HFF-Myc (cell line): ENCODE results near the gene PTGDS.

Experiments used
- DNase-seq: peaks from one replicate; pipeline ENCODE4 v3.0.0-alpha.2; 2011; ENCODE audit warnings: low read depth; ENCODE audit errors: extremely low read depth
- H3K4me3 ChIP-seq: replicated peaks from 2 replicates; pipeline ENCODE4 v1.5.1; 2011; ENCODE audit warnings: low read depth, mild to moderate bottlenecking, control low read depth, low read length
- TF ChIP-seq, protein P1 (sequence below): IDR thresholded peaks from 2 replicates; pipeline ENCODE4 v1.5.1; 2012; ENCODE audit warnings: mild to moderate bottlenecking, low read depth, low read length, control low read depth; ENCODE audit errors: missing control alignments

The PTGDS gene

DNA sequence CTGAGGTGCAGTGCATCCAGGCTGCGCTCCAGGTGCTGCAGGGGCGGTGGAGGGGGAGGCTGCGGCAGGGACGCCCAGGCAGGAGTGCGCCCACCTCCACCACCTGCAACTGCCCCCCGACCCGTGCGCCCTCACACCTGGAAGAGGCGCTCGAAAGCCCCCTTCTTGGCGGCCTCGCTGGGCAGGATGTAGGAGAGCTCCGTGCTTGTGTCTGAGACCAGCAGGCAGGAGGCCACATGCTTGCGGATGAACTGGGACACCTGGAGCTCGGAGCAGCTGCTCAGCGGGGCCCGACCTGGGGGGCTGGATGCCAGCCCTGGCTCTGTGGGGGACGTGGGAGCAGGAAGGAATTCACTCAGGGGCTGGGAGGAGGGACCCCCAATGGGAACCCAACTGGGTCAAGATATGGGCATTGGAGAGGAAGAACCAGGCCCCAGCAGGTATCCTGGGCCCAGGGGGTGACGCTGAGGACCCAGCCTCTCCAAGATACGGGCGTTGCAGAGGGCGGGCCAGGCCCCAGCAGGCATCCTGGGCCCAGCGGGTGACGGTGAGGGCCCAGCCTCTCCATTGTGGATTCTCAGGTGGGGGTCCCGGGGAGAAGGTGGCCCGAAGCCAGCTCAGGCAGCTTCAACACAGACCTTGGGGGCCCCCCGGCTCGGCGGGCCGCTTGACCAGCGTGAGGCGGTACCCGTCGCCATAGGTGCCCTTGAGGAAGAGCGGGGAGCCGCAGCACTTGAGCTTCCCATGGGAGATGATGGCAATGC, 37.7 kb downstream of the PTGDS start:
- TF ChIP-seq, protein P1, sequence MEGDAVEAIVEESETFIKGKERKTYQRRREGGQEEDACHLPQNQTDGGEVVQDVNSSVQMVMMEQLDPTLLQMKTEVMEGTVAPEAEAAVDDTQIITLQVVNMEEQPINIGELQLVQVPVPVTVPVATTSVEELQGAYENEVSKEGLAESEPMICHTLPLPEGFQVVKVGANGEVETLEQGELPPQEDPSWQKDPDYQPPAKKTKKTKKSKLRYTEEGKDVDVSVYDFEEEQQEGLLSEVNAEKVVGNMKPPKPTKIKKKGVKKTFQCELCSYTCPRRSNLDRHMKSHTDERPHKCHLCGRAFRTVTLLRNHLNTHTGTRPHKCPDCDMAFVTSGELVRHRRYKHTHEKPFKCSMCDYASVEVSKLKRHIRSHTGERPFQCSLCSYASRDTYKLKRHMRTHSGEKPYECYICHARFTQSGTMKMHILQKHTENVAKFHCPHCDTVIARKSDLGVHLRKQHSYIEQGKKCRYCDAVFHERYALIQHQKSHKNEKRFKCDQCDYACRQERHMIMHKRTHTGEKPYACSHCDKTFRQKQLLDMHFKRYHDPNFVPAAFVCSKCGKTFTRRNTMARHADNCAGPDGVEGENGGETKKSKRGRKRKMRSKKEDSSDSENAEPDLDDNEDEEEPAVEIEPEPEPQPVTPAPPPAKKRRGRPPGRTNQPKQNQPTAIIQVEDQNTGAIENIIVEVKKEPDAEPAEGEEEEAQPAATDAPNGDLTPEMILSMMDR, result no peak

DNA sequence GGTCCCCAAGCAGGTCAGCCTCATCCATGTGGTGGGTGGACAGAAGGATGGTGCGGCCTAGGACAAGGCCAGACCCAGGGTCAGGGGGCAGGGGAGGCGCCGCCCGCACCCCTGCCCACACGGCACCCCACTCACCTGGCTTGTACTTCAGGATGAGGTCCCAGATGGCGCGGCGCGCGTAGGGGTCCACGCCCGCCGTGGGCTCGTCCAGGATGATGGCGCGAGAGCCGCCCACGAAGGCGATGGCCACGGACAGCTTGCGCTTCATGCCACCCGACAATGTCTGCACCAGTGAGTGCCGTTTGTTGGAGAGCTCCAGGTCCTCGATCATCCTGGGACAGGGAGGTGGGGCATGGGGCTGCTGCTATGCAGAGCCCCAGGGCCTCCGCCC, 38.2 kb downstream of the PTGDS start:
- TF ChIP-seq, protein P1, result no peak
- no peak overlapping the region for H3K4me3 ChIP-seq

More for the DNA sequence above, 37.7 kb downstream of the PTGDS start:
- H3K4me3 ChIP-seq, result no peak overlapping the region
- DNase-seq, result no peak

DNA sequence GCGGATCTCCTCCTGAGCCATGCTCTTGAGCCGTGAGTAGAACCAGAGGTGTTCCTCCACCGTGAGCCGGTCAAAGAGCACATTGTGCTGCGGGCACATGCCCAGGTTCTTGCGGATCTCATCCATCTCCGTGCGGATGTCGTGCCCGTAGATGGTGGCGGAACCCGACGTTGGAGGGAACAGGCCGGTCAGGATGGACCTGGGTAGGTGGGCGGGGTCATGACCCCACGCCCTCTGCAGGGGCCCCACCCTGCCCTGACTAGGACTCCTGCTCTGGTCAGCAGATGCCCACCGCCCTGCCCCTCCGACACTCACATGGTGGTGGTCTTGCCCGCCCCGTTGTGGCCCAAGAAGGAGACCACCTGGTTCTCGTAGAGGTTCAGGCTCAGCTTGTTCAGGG, 38.7 kb downstream of the PTGDS start:
- TF ChIP-seq, protein P1, result no peak
- H3K4me3 ChIP-seq, result no peak overlapping the region
- DNase-seq, result no peak

More for the DNA sequence above, 38.2 kb downstream of the PTGDS start:
- DNase-seq, result no peak

DNA sequence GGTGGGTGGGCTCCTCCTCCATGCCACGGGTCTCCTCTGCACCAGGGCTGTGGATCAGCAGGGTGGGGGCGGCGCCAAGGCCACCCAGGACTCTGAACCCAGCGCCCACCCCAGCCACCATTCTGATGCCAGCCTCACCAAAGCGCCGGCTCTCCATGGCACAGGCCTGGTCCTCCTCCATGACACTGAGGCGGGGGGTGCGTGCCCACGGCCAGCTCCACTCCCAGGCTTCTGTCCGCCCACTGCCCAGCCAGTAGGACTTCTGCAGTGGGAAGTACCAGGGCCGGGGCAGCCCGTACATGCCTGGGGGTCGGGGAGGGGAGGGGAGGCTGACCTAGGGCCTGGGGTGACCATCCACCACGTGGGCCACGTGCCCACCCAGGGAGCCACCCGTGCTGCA, 39.1 kb downstream of the PTGDS start:
- TF ChIP-seq, protein P1, result no peak
- no peak overlapping the region for H3K4me3 ChIP-seq
- no peak for DNase-seq

DNA sequence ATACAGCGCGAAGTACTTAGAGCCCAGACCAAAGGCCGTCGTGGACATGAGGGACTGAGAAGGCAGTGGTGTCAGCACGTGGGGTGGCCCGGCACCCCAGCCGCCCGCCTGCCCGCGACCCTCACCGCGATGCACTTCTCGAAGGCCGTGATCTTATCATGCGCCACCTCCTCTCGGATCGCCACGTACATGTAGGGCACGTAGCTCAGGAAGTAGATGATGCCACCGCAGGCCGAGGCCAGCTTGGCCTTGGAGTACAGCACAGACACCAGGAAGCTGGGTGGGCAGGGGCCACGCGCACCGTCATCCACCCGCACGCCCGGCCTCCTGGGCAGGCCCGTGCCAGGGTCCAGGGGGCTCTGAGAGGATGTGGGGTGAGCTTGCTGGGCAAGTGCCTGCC, 39.8 kb downstream of the PTGDS start:
- TF ChIP-seq, protein P1, result no peak
- H3K4me3 ChIP-seq, result no peak overlapping the region
- no peak for DNase-seq

DNA sequence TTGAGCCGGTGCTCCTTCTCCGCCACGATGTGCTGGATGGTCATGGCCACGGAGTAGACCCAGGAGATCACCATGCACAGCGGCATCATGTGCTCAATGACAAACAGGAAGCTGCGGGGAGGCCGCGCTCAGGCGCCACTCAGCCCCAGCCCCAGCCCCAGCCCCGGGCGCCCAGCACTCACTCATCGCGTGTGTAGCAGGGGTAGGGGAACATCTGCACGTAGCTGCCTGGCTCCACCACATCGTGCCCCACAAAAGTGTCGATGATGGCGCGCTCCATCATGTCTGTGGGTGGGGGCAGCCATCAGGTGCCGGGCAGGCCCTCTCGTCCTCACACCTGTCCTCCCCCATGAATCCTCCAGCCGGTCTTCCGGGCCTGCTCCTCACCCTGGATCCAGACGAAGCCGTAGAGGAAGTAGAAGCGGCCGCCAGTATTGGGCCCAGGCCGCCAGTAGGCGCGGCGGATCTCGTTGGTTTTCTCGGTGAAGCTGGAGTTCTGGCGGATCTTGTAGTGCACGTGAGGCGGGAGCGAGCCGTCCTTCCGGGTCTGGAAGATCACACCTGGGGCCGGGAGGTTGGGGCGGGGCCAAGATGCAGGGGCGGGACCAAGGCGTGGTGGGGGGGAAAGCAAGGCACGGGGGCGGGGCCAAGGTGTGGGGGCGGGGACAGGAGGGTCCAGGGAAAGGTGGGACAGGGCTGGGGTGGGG, 40.6 kb downstream of the PTGDS start:
- no peak for DNase-seq
- no peak overlapping the region for H3K4me3 ChIP-seq
- TF ChIP-seq, protein P1, result no peak
